HG03442 (cell line): ENCODE data around the gene SCARB1.

ENCODE experiments used
- ATAC-seq: cut with Tn5 transposase; IDR thresholded peaks from one replicate; pipeline ENCODE4 v1.9.1; 2021; ENCODE audit warnings: mild to moderate bottlenecking, moderate library complexity; ENCODE audit not compliant: unreplicated experiment

The SCARB1 gene

GRCh38 chr12:124844411-124845397 is 19.0 kb downstream of the SCARB1 start:
- no peak for ATAC-seq

- no peak for ATAC-seq
Measured at GRCh38 chr12:124842800-124843510, 20.7 kb downstream of the SCARB1 start.

GRCh38 chr12:124842073-124842749 is 21.5 kb downstream of the SCARB1 start:
- ATAC-seq = no peak

- no peak for ATAC-seq
Measured at GRCh38 chr12:124841558-124841945, 22.1 kb downstream of the SCARB1 start.

- ATAC-seq = no peak
Measured at GRCh38 chr12:124837958-124838803, 25.5 kb downstream of the SCARB1 start.

GRCh38 chr12:124837249-124837897 is 26.3 kb downstream of the SCARB1 start:
- ATAC-seq = no peak

- ATAC-seq = no peak
Measured at GRCh38 chr12:124836759-124837158, 26.9 kb downstream of the SCARB1 start.

GRCh38 chr12:124835656-124836410 is 27.8 kb downstream of the SCARB1 start:
- no peak for ATAC-seq

- ATAC-seq = no peak
Measured at GRCh38 chr12:124834822-124835221, 28.8 kb downstream of the SCARB1 start.

GRCh38 chr12:124833693-124834122 is 30.0 kb downstream of the SCARB1 start:
- ATAC-seq = no peak

- no peak for ATAC-seq
Measured at GRCh38 chr12:124832856-124833255, 30.8 kb downstream of the SCARB1 start.

- no peak for ATAC-seq
Measured at GRCh38 chr12:124831590-124831989, 32.1 kb downstream of the SCARB1 start.

GRCh38 chr12:124830306-124830705 is 33.4 kb downstream of the SCARB1 start:
- ATAC-seq = no peak

- ATAC-seq = no peak
Measured at GRCh38 chr12:124829708-124830304, 33.9 kb downstream of the SCARB1 start.

- no peak for ATAC-seq
Measured at GRCh38 chr12:124829008-124829707, 34.5 kb downstream of the SCARB1 start.

- ATAC-seq = no peak
Measured at GRCh38 chr12:124828264-124829007, 35.2 kb downstream of the SCARB1 start.

GRCh38 chr12:124827588-124828184 is 36.0 kb downstream of the SCARB1 start:
- ATAC-seq = no peak
